ENCODE data around the gene TMEM202.

The TMEM202 gene

GRCh38 chr15:72397796-72398588, at the start of gene TMEM202:
TSS of gene TMEM202 (plus strand) at chr15:72398305. CDS start at chr15:72398327, 22 bp downstream.
- no peak for TF ChIP-seq CTCF (conservative IDR thresholded peaks at IDR 0.05)
- TF ChIP-seq ZFX (IDR thresholded peaks at IDR 0.05) = no peak
- H3K27ac ChIP-seq = no peak within 1 kb of the TSS

- TF ChIP-seq CTCF (conservative IDR thresholded peaks at IDR 0.05) (no peak), ZFX (IDR thresholded peaks at IDR 0.05) (no peak)
- no peak overlapping the region for H3K27ac ChIP-seq
Measured at GRCh38 chr15:72353266-72353665, 44.8 kb upstream of the TMEM202 start.

GRCh38 chr15:72354496-72354895, 43.6 kb upstream of the TMEM202 start:
- H3K27ac ChIP-seq = no peak overlapping the region
- TF ChIP-seq CTCF (conservative IDR thresholded peaks at IDR 0.05) (no peak), ZFX (IDR thresholded peaks at IDR 0.05) (no peak)

GRCh38 chr15:72358121-72358520, 40.0 kb upstream of the TMEM202 start:
- TF ChIP-seq CTCF (conservative IDR thresholded peaks at IDR 0.05) (no peak), ZFX (IDR thresholded peaks at IDR 0.05) (no peak)
- H3K27ac ChIP-seq = peak overlapping the region; percentile 72; the same call in 1 of the 2 replicates

GRCh38 chr15:72358650-72359171, 39.4 kb upstream of the TMEM202 start:
- peak overlapping the region; percentile 72 for H3K27ac ChIP-seq
- TF ChIP-seq CTCF (conservative IDR thresholded peaks at IDR 0.05) (no peak), ZFX (IDR thresholded peaks at IDR 0.05) (no peak)

- no peak for TF ChIP-seq CTCF (conservative IDR thresholded peaks at IDR 0.05)
- TF ChIP-seq ZFX (IDR thresholded peaks at IDR 0.05) = no peak
- H3K27ac ChIP-seq = no peak overlapping the region
Measured at GRCh38 chr15:72361176-72361575, 36.9 kb upstream of the TMEM202 start.

- no peak for TF ChIP-seq CTCF (conservative IDR thresholded peaks at IDR 0.05)
- TF ChIP-seq ZFX (IDR thresholded peaks at IDR 0.05) = no peak
- no peak overlapping the region for H3K27ac ChIP-seq
Measured at GRCh38 chr15:72365844-72366243, 32.3 kb upstream of the TMEM202 start.
